Memory B cell (primary cell): ENCODE data around the gene SH2D5.
A peak's percentile ranks its signal among the peaks of the same experiment; 100 is the strongest.
"Not testable (repeated sequence)": the region's sequence is repeated elsewhere in the genome, so short reads cannot be mapped to it uniquely, and the experiment has no call there.

Source experiments
- ATAC-seq: fragments of 150-1000 bp; cut with Tn5 transposase; 2 replicates; pipeline ENCODE4 v1.10.0; 2021; ENCODE audit warnings: low read depth, mild to moderate bottlenecking, moderate library complexity
- DNase-seq, 2 donors: peaks; one replicate each; pipeline ENCODE4 v3.0.0; 2022; ENCODE audit warnings: low spot score in 2 of 2
- H3K27ac Mint-ChIP-seq: one replicate; pipeline ENCODE4 v1.8.0; 2022; ENCODE audit warnings: mild to moderate bottlenecking, moderate library complexity, mixed read lengths
- H3K27me3 Mint-ChIP-seq: one replicate; pipeline ENCODE4 v1.8.0; 2022; ENCODE audit warnings: mixed read lengths
- H3K36me3 Mint-ChIP-seq: one replicate; pipeline ENCODE4 v1.8.0; 2022; ENCODE audit warnings: mild to moderate bottlenecking, mixed read lengths
- H3K4me1 Mint-ChIP-seq: one replicate; pipeline ENCODE4 v1.8.0; 2022; ENCODE audit warnings: mixed read lengths
- H3K4me3 Mint-ChIP-seq: one replicate; pipeline ENCODE4 v1.8.0; 2022; ENCODE audit warnings: mild to moderate bottlenecking, moderate library complexity, mixed read lengths
- H3K9me3 Mint-ChIP-seq: one replicate; pipeline ENCODE4 v1.8.0; 2022; ENCODE audit warnings: mixed read lengths

The SH2D5 gene

GRCh38 chr1:20685099-20685662 is 47.3 kb downstream of the SH2D5 start:
- H3K27ac Mint-ChIP-seq, result no peak overlapping the region
- DNase-seq (no peak), ATAC-seq (no peak)
- no peak overlapping the region for H3K4me3 Mint-ChIP-seq
- no peaks in the 10 kb centered on the region for H3K9me3 Mint-ChIP-seq
- H3K36me3 Mint-ChIP-seq, result no peaks in the 10 kb centered on the region
- peaks cover 21% of the 10 kb centered on the region for H3K27me3 Mint-ChIP-seq
- H3K4me1 Mint-ChIP-seq, result no peaks in the 10 kb centered on the region

DNA sequence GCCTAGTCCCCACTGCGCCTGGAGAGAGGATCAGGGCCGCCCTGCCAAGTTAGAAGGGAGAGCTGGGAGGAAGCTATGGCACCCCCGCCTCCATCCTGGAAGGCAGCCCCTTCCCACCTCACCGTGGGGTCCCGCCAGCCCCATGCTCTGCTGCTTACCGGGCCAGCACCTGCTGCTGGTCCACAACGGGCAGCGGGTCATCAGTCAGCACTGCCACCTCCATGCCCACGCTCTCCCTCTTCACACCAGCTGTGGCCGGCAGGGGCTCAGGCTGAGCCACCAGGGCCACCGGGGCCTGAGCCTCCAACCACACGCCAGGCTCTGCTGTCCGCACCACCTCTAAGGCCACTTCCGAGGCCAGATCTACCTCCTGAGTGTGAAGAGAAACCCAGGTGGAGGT is 47.9 kb downstream of the SH2D5 start:
- no peak for ATAC-seq
- H3K4me1 Mint-ChIP-seq, result no peaks in the 10 kb centered on the region

DNA sequence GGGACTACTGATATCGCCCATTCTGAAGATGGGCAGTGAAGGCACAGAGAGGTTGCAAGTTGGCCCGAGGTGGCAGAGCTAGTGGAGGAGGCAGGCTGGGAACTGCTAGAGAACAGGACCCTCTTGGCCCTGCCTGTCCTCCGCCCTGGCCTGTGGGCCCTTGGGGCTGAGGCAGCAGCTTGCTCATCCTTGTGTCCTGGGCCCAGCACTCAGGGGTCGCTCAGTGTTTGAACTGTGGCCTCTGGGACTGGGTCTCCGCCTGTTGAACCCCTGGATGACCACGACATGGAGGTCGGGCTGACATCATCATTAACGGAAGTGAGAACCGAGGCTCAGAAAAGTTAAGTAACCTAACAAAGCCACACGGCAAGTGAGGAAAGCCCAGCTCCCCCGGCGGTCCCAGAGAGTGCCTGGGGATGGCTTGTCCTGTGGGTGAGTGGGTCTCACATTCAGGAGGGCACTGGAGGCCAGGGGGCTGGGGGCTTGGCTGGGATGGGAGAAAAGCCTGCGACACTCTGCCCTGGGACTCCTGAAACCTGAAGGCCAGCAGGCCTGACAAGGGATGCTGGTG is 48.4 kb downstream of the SH2D5 start:
- no peak for ATAC-seq
- Mint-ChIP-seq H3K27me3 (peaks cover 21% of the 10 kb centered on the region), H3K4me1 (peaks cover 2% of the 10 kb centered on the region), H3K9me3 (no peaks in the 10 kb centered on the region), H3K4me3 (no peak overlapping the region), H3K36me3 (no peaks in the 10 kb centered on the region), H3K27ac (no peak overlapping the region)
- DNase-seq, result no peak

More for the DNA sequence above, 47.9 kb downstream of the SH2D5 start:
- Mint-ChIP-seq H3K27me3 (peaks cover 21% of the 10 kb centered on the region), H3K4me3 (no peak overlapping the region), H3K36me3 (no peaks in the 10 kb centered on the region), H3K9me3 (no peaks in the 10 kb centered on the region), H3K27ac (no peak overlapping the region)
- DNase-seq, result no peak

- H3K9me3 Mint-ChIP-seq, result no peaks in the 10 kb centered on the region
- no peak for DNase-seq
- peaks cover 3% of the 10 kb centered on the region for H3K4me1 Mint-ChIP-seq
- no peak for ATAC-seq
- no peaks in the 10 kb centered on the region for H3K36me3 Mint-ChIP-seq
- no peak overlapping the region for H3K27ac Mint-ChIP-seq
- H3K27me3 Mint-ChIP-seq, result peaks cover 21% of the 10 kb centered on the region
- H3K4me3 Mint-ChIP-seq, result no peak overlapping the region
Observed at GRCh38 chr1:20683614-20684013, 48.9 kb downstream of the SH2D5 start.

DNA sequence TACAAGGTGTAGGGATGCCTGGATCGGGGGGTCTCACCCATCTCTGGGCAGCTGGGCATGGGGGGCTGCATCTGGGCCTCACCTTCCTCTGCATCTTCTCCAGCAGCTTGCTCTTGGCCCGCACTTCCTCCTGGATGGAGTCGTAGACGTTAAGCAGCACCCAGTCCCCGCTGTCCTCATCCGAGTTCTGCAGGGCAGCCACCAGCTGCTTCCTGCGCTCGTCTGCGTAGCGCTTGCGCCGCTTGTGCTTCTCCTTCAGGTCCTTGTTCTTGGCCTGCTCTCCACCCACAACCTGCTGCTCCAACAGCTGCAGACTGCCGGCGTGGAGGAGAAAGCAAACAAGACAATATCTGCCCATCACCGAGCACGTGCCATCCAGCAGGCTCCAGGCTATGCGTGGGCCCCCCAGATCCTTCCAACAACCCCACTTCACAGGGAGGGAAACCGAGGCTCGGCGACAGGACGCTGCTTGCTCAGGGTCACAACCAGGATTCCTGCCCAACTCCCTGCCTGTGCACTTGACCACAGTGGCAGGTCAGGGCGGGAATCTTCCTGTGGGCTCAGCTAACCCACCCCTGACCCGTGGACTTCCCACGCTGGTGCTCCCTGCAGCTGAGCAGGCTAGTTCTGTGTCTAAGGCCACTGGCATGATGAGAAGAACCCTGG is 49.8 kb downstream of the SH2D5 start:
- H3K4me1 Mint-ChIP-seq, result peaks cover 7% of the 10 kb centered on the region
- ATAC-seq, result no peak
- no peak for DNase-seq
- peaks cover 2% of the 10 kb centered on the region for H3K9me3 Mint-ChIP-seq
- no peaks in the 10 kb centered on the region for H3K36me3 Mint-ChIP-seq
- H3K27me3 Mint-ChIP-seq, result peaks cover 19% of the 10 kb centered on the region
- no peak overlapping the region for H3K27ac Mint-ChIP-seq
- no peak overlapping the region for H3K4me3 Mint-ChIP-seq

DNA sequence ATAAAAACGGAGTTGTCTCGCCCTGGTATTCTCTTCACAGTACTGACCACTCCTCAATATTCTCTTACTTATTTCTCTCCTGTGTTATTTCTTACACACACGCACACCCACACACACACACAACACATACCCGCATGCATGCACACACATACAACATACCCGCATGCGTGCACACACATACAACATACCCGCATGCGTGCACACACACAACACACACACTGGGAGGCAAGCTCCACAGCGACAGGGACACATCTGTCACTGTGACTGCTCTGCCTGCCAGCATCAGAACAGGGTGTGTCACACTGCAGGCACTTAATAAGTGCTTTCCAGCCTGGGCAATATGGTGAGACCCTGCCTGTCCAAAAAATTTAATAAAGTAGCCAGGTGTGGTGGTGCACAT is 50.5 kb downstream of the SH2D5 start:
- H3K4me3 Mint-ChIP-seq, result no peak overlapping the region
- H3K36me3 Mint-ChIP-seq, result no peaks in the 10 kb centered on the region
- peaks cover 3% of the 10 kb centered on the region for H3K9me3 Mint-ChIP-seq
- H3K4me1 Mint-ChIP-seq, result peaks cover 7% of the 10 kb centered on the region
- peaks cover 17% of the 10 kb centered on the region for H3K27me3 Mint-ChIP-seq
- no peak for DNase-seq
- ATAC-seq, result no peak
- no peak overlapping the region for H3K27ac Mint-ChIP-seq

DNA sequence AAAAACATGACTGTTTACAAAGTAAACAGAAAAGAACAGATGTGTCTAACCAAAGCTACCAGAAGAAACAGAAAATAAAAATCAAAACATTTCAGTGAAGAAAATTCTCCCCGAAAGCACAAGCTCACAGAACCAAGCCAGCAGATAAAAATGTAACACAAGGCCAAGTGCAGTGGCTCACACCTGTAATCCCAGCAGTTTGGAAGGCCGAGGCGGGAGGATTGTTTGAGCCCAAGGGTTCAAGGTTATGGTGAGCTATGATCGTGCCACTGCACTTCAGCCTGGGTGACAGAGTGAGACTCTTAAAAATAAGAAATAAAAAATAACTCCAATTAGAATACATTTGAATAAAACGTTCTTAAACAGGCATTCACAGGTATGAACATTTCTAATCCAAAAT is 52.2 kb downstream of the SH2D5 start:
- peaks cover 3% of the 10 kb centered on the region for H3K9me3 Mint-ChIP-seq
- ATAC-seq, result no peak

DNA sequence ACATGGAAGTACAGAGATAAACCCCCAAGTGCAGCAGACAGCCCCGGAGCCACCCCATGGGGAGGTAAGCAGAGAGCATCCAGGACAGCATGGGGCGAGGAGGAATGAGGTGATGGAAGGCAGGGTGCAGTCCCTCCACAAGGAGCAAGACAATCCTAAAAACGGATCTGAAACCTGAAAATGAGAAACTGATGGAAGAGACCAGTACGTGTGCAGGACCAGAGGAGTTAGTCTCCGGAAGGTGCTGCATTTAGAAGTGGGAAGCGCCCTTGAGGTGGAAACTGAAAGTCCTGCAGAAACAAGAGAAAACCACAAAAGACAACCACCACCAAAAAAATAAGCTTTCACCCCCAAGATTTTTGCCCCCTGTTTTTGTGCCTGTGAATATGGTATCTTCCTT is 53.9 kb downstream of the SH2D5 start:
- peaks cover 7% of the 10 kb centered on the region for H3K4me1 Mint-ChIP-seq
- no peak overlapping the region for H3K27ac Mint-ChIP-seq
- no peak for DNase-seq
- H3K27me3 Mint-ChIP-seq, result peaks cover 4% of the 10 kb centered on the region
- peaks cover 3% of the 10 kb centered on the region for H3K9me3 Mint-ChIP-seq
- H3K4me3 Mint-ChIP-seq, result peak overlapping the region; percentile 71
- peak; percentile 89 for ATAC-seq
- no peaks in the 10 kb centered on the region for H3K36me3 Mint-ChIP-seq

More for the DNA sequence above, 52.2 kb downstream of the SH2D5 start:
- H3K36me3 Mint-ChIP-seq, result no peaks in the 10 kb centered on the region
- no peak for DNase-seq
- no peak overlapping the region for H3K4me3 Mint-ChIP-seq
- no peak overlapping the region for H3K27ac Mint-ChIP-seq
- H3K4me1 Mint-ChIP-seq, result peaks cover 7% of the 10 kb centered on the region
- peaks cover 8% of the 10 kb centered on the region for H3K27me3 Mint-ChIP-seq

DNA sequence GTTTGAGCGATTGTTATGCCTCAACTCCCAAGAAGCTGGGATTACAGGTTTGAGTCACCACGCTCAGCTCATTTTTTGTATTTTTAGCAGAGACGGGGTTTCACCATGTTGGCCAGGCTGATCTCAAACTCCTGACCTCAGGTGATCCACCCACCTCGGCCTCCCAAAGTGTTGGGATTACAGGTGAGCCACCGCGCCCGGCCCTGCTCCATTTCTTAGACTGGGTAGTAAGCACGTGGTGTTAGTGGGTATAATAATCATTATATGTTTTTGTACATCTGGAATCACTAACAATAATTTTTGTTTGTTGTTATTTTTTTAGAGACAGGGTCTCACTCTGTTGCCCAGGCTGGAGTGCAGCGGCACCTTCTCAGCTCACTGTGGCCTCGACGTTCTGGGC is 58.9 kb downstream of the SH2D5 start:
- DNase-seq, H3K4me3 Mint-ChIP-seq, H3K36me3 Mint-ChIP-seq, H3K27ac Mint-ChIP-seq, H3K27me3 Mint-ChIP-seq, H3K4me1 Mint-ChIP-seq, H3K9me3 Mint-ChIP-seq, ATAC-seq: not testable (repeated sequence)

DNA sequence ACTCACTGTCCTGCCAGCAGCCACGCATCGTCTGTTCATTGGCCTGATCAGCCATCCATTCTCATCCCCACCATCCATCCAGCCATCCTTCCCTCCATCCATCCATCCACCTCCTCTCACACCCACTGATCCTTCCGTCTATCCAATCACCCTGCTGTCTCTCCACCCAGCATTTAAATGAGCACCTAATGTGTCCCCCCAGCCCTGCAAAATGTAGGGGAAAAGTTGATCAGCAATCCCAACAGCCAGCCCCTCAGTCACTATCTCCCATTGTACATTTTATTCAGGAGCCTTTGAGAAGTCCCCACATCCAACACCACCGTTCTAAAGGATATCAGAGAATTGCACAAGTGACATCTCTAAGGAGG is 60.3 kb downstream of the SH2D5 start:
- no peak for DNase-seq
- H3K27me3 Mint-ChIP-seq, result peaks cover 3% of the 10 kb centered on the region
- H3K27ac Mint-ChIP-seq, result no peak overlapping the region
- H3K9me3 Mint-ChIP-seq, result no peaks in the 10 kb centered on the region
- no peak overlapping the region for H3K4me3 Mint-ChIP-seq
- ATAC-seq, result no peak
- no peaks in the 10 kb centered on the region for H3K4me1 Mint-ChIP-seq
- H3K36me3 Mint-ChIP-seq, result no peaks in the 10 kb centered on the region

DNA sequence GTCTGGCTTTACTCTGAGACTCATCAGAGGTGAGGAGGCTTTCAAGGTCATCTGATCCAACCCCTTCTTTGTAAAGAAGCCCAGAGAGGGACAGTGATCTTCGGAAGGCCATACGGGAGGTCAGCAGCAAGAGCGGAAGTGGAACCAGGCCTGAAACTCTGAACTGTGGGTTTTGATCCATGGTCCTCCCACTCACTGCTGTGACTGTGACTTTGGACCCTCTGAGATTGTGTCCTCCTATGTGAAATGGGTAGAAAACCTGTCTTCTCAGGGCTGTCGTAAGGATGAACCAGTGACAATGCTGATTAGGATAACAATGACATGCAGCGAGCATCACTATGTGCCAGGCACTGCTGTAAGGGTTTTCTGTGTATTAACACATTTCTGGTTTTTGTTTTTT is 61.6 kb downstream of the SH2D5 start:
- H3K4me1 Mint-ChIP-seq, result peaks cover 2% of the 10 kb centered on the region
- DNase-seq (no peak), ATAC-seq (no peak)
- H3K9me3 Mint-ChIP-seq, result no peaks in the 10 kb centered on the region
- no peak overlapping the region for H3K4me3 Mint-ChIP-seq
- no peak overlapping the region for H3K27ac Mint-ChIP-seq
- no peaks in the 10 kb centered on the region for H3K36me3 Mint-ChIP-seq
- peaks cover 3% of the 10 kb centered on the region for H3K27me3 Mint-ChIP-seq
